HTERT RPE-1 (cell line): ENCODE data around the gene WWP2.
"Not testable (repeated sequence)": the region's sequence is repeated elsewhere in the genome, so short reads cannot be mapped to it uniquely, and the experiment has no call there.

Source experiments
- in situ Hi-C: fragments of 300-500 bp; cut with MboI; formaldehyde crosslinking; loops from 4 replicates; pipeline ENCODE4 v1.14.3; 2020; ENCODE audit warnings: low sequenced_read_pairs

The WWP2 gene

DNA sequence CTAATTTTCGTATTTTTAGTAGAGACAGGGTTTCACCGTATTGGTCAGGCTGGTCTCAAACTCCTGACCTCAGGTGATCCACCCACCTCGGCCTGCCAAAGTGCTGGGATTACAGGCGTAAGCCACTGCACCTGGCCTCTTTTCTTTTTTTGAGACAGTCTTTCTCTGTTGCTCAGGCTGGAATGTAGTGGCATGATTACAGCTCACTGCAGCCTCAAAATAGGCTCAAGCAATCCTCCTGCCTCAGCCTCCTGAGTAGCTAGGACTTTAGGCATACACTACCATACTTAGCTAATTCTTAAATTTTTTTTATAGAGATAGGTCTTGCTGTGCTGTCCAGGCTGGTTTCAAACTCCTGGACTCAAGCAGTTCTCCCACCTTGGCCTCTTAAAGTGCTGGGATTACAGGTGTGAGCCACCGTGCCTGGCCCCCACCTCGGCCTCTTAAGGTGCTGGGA is 29.3 kb downstream of the WWP2 start:
- in situ Hi-C loops, result not testable (repeated sequence)

DNA sequence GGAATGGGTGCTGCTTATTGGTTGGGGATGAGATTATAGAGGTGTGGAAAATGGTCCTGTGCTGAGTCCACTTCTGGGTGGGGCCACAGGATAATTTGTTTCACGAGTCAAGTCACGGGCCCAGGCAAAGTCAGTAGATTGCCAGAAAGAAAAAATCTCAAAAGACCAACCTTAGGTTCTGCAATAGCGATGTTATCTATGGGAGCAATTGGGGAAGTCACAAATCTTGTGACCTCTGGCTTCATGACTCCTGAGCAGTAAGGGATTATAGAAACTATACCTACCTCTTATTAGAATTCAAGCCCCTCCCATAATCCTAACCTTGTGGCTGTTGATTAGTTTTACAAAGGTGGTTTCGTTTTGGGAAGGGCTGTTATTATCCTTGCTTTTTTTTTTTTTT is 31.4 kb downstream of the WWP2 start:
- in situ Hi-C loops, result no loop called here

DNA sequence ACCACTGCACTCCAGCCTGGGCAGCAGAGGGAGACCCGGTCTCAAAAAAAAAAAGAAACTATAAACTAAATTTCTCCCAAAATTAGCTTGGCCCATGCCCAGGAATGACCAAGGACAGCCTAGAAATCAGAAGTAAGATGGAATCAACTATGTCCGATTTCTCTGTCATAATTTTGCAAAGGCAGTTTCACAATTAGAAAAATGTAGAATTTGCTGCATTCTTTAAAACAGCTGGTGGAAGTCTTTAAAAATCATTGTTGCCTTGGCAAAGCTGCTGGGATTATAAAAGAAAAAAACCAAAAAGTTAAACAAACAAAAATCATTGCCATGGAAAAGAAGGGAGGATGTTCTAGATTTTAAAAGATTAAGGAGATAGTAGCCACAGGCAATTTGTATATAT is 32.4 kb downstream of the WWP2 start:
- in situ Hi-C loops, result no loop called here

DNA sequence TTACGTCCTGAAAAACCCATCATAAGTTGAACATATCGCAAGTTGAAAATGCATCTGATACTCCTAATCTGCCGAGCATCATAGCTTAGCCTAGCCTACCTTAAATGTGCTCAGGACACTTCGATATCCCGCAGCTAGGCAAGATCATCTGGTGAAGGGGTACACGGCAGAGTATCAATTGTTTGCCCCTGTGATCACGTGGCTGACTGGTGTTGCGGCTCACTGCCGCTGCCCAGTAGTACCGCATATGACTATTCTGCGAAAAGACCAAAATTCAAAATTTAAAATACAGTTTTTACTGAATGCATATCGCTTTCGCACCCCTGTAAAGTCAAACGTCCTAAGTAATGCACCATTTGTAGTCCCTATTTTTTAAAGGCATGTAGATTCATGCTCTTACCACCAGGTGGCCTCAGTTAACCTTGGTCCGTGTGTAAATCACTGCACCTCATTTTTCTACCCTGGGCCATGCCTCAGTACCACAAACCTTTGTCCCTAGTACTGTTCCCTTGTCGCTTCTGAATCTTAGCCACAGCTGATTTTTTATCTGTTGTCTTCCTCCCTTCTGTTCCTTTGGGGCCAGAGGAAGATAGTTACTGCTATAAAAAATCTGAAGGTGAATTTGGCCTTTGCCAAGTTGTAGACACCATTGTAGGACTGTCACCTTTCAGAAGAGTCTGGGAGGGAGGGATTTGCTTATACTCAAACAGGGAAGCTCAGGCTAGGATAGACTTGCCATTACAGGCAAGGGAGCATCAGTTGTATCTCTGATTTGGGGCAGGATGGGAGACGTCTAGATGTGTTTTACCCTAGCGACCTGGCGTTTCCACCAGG is 34.4 kb downstream of the WWP2 start:
- in situ Hi-C loops, result no loop called here

DNA sequence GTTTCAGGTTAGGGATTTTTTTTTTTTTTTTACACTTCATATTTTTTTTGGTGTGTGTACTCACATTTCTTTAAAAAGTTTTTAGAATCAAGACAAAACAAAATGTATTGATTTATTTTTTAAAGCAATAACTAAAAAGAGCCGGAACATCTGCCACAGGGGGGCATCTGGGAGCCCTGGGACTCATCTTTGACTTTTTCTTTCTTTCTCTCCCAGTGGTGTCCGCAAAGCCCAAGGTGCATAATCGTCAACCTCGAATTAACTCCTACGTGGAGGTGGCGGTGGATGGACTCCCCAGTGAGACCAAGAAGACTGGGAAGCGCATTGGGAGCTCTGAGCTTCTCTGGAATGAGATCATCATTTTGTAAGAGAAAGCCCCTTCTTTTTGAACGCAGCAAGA is 36.3 kb downstream of the WWP2 start:
- in situ Hi-C loops, result no loop called here

DNA sequence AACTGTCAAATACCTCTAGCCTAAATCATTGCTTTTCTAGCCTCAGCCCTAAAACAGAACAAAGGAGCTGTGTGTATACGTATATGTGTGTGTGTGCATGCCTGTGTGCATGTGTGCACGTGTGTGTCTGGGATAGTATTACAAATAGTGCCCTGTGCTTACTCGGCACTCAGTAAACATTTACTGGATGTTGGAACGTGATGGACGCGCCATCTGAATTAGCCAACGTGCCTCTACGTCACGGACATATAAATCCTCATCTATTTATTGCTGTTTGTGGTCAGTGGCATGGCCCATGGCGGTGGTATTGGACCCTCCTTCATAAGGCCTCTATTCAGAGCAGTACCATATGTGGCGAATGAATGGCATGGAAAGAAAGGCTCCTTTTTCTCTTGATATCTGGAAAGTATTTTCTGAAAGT is 37.5 kb downstream of the WWP2 start:
- in situ Hi-C loops, result no loop called here

DNA sequence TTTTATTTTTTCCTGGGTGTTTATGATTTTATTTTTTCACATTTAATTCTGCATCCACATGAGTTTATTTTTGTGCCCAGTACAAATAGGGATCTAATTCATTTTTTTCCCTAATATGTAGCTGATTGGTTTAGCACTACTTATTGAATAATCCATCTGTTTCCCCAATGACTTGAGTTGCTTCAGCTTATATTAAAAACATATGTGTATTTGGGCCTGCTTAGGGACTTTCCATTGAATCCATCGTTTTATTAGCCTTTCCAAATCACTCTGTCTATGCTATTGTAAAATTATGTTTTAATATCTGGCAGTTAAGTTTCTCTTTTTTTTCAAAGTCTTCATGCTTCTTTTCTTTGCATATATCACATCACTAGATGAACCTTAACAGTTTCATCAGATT is 42.2 kb downstream of the WWP2 start:
- in situ Hi-C loops, result no loop called here

DNA sequence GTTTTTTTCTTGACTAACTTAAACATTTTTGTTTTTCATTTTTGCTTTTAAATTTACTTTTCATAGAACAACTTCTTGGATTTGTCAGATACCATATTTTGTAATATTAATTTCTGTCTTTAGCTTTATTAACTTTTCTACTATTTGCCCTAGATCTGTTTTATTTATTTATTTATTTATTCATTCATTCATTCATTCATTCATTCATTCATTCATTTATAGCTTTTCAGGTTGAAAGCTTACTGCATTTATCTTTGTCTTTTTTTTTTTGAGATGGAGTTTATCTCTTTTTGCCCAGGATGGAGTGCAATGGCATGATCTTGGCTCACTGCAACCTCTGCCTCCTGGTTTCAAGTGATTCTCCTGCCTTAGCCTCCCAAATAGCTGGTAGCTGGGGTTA is 44.6 kb downstream of the WWP2 start:
- in situ Hi-C loops, result not testable (repeated sequence)

DNA sequence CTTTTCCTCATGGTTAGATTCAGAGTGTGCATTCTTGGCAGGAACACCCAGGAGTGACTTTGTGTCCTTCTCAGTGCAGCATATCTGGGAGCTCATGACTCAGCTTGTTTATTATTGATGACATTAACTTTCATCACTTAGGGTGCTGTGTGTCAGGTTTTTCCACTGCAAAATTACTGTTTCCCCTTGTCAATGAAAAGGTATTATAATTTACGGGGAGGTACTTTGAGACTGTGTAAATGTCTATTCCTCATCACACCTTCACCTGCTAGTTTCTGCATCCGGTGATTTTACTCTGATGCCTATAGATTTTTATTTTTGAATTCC is 50.5 kb downstream of the WWP2 start:
- in situ Hi-C loops, result no loop called here

DNA sequence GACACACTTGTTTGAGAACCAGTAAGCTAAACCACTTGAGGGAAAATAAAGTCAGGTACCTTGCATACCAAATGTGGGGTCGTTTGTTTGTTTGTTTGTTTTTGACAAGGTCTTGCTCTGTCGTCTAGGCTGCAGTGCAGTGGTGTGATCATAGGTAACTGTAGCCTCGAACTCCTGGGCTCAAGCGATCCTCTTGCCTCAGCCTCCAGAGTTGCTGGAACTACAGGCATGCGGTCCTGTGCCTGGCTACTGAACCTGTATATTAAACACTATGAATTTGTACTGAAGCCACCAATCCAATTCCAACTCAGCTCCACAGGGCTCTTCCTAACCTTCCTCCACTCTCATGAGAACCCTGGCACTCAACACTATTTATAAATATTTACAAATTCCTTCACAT is 51.9 kb downstream of the WWP2 start:
- in situ Hi-C loops, result no loop called here

DNA sequence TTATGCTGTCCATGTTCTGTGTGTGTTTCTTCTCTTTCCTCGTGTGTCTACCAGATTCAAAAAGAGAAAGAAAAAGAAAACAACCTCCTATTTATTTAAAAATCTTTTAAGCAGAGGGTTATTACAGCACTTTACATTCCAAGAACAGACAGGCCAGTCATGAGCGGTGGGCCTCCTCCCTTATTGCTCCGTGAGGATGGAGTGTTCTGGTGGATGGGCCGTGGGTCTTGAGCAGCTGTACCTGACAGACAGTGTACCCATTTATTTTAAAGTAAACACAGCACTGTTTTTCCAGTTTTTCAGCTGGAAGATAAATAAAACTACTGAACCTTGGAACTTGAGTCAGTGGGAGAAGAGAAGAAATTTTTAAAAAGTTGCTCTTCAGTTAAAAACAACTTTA is 52.4 kb downstream of the WWP2 start:
- in situ Hi-C loops, result no loop called here

DNA sequence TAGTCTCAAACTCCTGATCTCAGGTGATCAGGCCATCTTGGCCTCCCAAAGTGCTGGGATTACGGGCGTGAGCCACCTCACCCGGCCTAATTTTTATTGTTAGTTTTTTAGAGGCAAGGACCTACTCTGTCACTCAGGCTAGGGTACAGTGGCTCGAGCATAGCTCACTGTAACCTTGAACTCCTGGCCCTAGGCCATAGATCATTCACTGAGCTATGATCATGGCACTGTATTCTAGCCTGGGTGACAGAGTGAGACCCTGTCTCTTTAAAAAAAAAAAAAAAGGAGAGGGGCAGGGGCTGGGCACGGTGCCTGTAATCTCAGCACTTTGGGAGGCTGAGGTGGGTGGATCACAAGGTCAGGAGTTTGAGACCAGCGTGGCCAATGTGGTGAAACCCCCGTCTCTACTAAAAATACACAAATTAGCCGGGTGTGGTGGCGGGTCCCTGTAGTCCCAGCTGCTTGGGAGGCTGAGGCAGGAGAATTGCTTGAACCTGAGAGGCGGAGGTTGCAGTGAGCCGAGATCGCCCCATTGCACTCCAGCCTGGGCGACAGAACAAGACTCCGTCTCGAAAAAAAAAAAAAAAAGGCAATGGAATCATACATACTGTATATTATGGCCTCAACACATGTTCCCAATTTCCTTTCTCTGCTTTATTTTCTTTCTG is 53.2 kb downstream of the WWP2 start:
- in situ Hi-C loops, result not testable (repeated sequence)

DNA sequence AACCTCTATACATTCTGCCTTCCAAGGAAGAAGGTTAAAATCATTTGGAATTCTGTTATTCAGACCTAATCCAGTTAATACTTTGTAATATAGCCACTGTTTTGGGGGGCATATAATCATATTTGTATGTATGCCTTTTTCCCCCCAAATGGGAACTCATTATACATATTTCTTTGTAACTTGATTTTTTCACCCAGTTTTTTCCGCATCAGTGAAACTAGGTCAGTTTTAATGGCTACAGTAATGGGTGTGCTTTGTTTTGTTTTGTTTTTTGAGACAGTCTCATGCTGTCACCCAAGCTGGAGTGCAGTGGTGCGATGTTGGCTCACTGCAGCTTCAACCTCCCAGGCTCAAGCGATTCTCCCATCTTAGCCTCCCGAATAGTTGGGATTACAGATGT is 54.9 kb downstream of the WWP2 start:
- in situ Hi-C loops, result no loop called here

DNA sequence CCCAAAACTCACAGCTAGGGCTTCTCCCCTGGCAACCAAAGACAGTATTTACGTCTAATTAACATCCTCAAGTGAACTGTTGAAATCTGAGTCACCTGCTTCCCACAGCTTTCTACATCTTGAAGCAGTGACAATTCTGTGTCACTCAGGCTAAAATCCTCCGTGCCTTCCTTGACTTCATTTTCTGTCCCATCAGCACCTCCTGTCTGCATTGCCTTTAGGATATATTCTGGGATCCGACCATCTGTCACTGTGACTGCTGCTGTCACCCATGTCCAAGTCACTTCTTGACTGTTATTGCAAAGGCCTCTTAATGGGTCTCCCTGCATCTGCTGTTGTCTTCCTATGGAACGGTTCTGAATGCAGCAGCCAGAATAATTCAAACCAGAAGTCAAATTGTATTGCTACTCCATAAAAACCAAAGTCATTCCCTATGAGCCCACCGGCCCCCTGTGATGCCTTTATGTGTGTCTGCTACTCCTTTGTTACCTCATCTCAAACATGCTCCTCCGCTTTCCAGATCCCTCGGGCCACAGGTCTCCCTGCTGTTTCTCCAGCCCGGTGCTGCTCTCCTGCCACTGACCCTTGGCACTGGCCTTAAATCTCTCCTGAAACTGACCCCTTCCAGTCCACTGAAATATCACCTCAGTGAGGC is 56.9 kb downstream of the WWP2 start:
- in situ Hi-C loops, result no loop called here

DNA sequence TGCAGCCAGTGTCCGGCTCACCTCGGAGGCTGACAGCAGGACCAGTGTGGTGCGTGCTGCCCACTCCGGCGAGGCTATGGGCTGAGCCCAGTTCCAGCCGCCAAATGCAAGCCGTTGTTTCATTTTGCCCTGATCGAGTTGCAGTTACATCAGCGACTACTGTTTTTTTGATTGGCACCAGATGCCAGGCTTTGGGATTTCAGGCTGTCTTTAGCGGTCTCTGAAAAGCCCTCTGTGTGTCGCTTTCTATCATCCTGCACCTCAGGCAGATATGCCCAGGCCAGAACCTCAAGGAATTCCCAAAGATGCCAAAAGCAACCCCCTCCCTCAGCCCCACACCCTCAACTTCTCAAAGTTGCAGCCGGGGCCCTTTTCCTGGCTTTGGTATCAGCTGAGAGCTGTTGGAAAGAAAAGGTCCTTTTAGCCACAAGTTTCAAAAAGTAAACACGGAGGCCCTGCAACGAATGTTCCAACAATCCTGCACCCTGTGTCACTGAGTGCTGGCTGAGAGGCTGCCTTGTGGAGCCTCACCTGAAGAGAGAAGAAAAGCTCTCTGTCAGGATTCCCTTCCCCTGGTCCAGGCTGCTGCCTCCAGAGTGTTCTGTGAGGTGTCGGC is 58.9 kb downstream of the WWP2 start:
- in situ Hi-C loops, result no loop called here

DNA sequence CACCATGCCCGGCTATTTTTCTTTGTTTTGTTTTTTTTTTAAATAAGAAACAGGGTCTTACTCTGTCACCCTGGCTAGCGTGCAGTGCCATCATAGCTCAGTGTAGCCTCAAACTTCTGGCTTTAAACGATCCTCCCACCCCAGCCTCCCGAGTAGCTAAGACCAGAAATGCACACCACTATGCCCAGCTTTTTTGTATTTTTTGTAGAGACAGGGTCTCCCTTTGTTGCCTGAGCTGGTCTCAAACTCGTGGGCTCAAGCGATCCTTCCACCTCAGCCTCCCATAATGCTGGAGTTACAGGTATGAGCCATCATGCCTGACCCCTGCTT is 59.7 kb downstream of the WWP2 start:
- in situ Hi-C loops, result no loop called here

DNA sequence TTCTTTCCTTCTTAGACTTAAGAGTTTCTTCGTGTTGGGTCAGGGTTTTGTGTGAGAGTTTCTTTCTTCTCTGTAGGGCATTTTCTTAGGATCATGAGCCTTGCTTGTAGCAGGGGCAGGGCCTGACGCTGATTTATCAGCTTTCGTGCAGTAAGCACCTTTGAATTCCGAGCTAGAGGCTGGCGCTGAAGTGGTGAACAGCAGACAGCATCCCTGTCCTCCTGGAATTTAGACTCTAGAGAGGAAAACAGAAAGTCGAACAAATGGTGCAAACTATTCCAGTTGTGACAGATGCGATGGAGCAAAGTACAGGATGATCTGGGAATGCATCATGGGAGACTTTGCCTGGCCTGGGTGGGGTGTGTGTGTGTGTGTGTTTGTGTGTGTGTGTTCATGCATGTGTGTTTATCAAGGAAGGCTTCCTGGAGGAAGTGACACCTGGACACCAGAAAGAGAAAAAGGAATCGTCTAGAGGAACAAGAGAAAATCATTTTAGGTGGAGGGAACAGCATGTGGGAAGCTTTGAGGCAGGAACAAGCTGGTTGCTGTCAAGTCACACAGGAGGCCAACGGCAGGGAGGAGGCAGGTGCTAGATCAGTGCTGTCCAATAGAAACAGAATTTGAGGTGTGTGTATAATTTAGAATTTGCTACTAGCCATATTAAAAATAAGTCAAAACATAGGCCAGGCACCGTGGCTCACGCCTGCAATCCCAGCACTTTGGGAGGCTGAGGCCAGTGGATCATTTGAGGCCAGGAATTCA is 60.2 kb downstream of the WWP2 start:
- in situ Hi-C loops, result no loop called here

DNA sequence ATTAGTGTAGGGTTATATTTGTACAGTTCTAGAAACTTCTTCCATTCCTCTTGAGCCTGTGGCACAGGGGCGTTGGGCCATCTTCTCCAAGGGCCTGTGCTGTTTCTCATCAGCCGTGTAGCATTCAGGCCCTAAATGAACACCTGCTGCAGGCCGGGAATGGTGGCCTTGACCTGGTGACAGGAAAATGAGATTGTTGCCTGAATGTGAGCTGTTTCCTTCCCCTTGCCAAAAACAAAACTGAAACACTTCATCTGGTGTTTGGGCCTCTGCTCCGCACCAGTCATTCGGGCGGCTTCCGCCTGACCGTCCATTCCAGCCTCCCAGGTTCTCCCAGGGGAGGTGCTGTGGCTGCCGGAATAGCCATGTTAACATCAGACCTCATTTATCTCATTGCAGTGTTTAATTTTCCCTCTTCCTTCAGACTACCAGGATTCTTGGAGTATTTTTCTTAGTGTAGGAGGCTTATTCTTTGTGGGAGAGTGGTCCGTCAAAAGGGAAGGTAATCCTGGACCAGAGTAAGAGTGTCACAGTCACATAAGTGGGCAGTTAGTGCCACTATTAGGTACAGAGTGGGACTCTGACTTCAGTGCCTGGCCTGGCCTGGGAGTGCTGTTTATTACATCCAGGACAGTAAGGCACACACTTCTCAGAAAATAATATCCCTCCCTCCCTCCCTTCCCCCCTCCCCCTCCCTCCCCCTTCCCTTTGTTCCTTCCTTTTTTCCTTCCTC is 61.9 kb downstream of the WWP2 start:
- in situ Hi-C loops, result no loop called here

DNA sequence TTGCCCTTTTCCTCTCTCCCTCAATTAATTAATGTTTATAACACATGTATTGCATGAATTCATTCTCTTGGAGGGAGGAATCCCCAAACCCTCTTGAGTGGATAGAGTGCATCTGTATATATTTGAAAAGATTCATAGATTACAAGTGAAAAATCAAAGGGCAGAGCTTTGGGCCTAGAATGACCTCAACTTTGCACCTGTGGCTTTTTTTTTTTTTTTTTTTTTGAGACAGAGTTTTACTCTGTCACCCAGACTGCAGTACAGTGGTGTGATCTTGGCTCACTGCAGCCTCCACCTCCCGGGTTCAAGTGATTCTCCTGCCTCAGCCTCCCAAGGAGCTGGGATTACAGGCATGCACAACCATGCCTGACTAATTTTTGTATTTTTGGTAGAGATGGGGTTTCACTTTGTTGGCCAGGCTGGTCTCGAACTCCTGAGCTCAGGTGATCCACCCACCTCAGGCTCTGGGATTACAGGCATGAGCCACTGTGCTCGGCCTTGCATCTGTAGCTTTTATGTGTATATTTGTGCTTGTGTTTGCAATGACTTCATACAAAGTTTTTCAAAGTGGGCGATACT is 62.5 kb downstream of the WWP2 start:
- in situ Hi-C loops, result not testable (repeated sequence)

DNA sequence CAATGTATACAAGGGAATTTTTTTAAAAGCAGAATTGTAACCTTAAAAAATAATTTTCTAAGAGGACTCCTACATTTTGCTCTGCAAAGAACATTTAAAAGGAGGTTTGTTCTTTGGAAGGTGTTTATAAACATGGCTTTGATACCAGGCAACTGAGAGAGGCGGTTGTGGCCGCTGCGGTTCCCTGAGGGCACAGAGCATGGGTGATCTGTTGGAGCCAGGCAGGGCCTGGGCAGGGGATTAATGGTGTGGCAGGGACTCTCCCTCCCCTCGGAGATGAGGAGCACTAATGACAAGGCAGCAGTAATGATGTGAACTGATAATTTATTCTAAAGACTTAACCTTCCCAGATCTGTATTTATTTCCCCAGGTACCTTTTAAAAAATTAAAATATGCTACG is 65.4 kb downstream of the WWP2 start:
- in situ Hi-C loops, result no loop called here
